ENCODE results near the gene TTYH1. TPM values are rescaled to one million over a fixed set of nuclear protein-coding genes. Genes with fewer than 3 reads are reported as not detected.

Gene TTYH1
- total RNA-seq, 1 experiment from 2014 or later = 0.62 TPM

DNA sequence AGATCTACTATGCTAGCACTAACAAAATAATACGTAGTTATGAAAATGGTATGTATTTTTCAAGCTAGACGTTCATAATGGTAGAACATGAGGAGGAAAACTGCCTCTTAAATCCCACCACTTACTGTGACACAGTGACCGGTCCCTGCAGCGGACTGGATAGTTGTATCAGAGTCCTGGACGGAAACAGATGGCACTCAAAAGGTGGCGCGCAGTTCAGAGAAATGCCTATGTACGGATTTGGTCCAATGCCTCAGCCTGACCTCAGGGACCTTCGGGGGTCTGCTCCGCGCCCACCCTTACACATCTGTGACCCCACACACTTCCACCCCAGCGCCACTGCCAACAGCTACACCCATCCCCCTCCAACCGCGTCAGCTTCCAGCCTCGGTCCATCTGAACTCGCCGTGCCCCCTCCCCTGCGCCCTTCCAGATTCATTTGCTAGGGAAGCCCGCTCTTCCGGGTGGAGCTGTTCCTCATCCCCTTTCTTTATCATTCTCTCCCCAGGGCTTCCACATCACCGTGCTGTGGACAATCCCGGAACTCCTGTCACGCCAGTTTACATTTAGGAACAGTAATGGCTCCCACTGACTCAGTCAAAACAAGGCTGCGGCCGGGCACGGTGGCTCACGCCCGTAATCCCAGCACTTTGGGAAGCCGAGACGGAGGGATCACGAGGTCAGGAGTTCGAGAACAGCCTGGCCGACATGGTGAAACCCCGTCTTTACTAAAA, 32.9 kb downstream of the TTYH1 start:
- H3K36me3 ChIP-seq (ENCODE audit: control insufficient read depth, insufficient read depth, low read length) = peaks cover 21% of the 10 kb centered on the region
- 0 out of 2 replicates have a peak, but pooled peaks have one; percentile 38 for TF ChIP-seq POLR2AphosphoS5 (IDR thresholded peaks at IDR 0.05; ENCODE audit: low read depth, low read length)
- peak; percentile 44; the same call in 1 of the 2 replicates for TF ChIP-seq SIN3A (IDR thresholded peaks at IDR 0.05; ENCODE audit: borderline replicate concordance, insufficient read depth, low read depth, low read length)
- TF ChIP-seq, protein P1, sequence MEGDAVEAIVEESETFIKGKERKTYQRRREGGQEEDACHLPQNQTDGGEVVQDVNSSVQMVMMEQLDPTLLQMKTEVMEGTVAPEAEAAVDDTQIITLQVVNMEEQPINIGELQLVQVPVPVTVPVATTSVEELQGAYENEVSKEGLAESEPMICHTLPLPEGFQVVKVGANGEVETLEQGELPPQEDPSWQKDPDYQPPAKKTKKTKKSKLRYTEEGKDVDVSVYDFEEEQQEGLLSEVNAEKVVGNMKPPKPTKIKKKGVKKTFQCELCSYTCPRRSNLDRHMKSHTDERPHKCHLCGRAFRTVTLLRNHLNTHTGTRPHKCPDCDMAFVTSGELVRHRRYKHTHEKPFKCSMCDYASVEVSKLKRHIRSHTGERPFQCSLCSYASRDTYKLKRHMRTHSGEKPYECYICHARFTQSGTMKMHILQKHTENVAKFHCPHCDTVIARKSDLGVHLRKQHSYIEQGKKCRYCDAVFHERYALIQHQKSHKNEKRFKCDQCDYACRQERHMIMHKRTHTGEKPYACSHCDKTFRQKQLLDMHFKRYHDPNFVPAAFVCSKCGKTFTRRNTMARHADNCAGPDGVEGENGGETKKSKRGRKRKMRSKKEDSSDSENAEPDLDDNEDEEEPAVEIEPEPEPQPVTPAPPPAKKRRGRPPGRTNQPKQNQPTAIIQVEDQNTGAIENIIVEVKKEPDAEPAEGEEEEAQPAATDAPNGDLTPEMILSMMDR (IDR thresholded peaks at IDR 0.05) = no peak
- no peak for TF ChIP-seq TCF7L2 (IDR thresholded peaks at IDR 0.05; ENCODE audit: low read depth, low read length)
- TF ChIP-seq, protein P2, sequence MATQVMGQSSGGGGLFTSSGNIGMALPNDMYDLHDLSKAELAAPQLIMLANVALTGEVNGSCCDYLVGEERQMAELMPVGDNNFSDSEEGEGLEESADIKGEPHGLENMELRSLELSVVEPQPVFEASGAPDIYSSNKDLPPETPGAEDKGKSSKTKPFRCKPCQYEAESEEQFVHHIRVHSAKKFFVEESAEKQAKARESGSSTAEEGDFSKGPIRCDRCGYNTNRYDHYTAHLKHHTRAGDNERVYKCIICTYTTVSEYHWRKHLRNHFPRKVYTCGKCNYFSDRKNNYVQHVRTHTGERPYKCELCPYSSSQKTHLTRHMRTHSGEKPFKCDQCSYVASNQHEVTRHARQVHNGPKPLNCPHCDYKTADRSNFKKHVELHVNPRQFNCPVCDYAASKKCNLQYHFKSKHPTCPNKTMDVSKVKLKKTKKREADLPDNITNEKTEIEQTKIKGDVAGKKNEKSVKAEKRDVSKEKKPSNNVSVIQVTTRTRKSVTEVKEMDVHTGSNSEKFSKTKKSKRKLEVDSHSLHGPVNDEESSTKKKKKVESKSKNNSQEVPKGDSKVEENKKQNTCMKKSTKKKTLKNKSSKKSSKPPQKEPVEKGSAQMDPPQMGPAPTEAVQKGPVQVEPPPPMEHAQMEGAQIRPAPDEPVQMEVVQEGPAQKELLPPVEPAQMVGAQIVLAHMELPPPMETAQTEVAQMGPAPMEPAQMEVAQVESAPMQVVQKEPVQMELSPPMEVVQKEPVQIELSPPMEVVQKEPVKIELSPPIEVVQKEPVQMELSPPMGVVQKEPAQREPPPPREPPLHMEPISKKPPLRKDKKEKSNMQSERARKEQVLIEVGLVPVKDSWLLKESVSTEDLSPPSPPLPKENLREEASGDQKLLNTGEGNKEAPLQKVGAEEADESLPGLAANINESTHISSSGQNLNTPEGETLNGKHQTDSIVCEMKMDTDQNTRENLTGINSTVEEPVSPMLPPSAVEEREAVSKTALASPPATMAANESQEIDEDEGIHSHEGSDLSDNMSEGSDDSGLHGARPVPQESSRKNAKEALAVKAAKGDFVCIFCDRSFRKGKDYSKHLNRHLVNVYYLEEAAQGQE (IDR thresholded peaks at IDR 0.05; ENCODE audit: insufficient read depth in 1 of 2, low read depth in 2 of 2, low read length in 1 of 2) = no peak
- CTCF ChIA-PET = interaction anchor here (1.1 kb wide), 1 partner anchor 9 kb away, joined by 4 read pairs; no protein-coding TSS in a partner anchor
- BruUV-seq (replicated peaks) = no TSS peak
- DNase-seq (ENCODE audit: low read depth, low spot score) (no peak), ATAC-seq (peak; percentile 53)
- no peaks in the 10 kb centered on the region for H3K9me3 ChIP-seq (ENCODE audit: control insufficient read depth, insufficient read depth, low read depth, low read length)
- H3K27ac ChIP-seq (ENCODE audit: low read length) = peak overlapping the region; percentile 96
- intact Hi-C loops (cut with micrococcal nuclease; ENCODE audit: unreplicated experiment) (no loop called here), in situ Hi-C loops (cut with HindIII; ENCODE audit: low pct_unique_long_range_greater_than_20kb, low sequenced_read_pairs) (no loop called here)
- peaks cover 20% of the 10 kb centered on the region for H3K4me1 ChIP-seq (ENCODE audit: control insufficient read depth, insufficient read depth, low read length)
- H3K27me3 ChIP-seq (ENCODE audit: control insufficient read depth, insufficient read depth, low read length) = no peaks in the 10 kb centered on the region
- POLR2A ChIA-PET = interaction anchor here (0.6 to 1.9 kb wide), 5 partner anchors 10 to 579 kb away, joined by 3 to 20 read pairs (median 4); partner anchors contain the start of gene LENG9
- H3K4me3 ChIP-seq (ENCODE audit: low read depth in 2 of 2, low read length in 2 of 2) = peak overlapping the region; percentile 85 to 97

DNA sequence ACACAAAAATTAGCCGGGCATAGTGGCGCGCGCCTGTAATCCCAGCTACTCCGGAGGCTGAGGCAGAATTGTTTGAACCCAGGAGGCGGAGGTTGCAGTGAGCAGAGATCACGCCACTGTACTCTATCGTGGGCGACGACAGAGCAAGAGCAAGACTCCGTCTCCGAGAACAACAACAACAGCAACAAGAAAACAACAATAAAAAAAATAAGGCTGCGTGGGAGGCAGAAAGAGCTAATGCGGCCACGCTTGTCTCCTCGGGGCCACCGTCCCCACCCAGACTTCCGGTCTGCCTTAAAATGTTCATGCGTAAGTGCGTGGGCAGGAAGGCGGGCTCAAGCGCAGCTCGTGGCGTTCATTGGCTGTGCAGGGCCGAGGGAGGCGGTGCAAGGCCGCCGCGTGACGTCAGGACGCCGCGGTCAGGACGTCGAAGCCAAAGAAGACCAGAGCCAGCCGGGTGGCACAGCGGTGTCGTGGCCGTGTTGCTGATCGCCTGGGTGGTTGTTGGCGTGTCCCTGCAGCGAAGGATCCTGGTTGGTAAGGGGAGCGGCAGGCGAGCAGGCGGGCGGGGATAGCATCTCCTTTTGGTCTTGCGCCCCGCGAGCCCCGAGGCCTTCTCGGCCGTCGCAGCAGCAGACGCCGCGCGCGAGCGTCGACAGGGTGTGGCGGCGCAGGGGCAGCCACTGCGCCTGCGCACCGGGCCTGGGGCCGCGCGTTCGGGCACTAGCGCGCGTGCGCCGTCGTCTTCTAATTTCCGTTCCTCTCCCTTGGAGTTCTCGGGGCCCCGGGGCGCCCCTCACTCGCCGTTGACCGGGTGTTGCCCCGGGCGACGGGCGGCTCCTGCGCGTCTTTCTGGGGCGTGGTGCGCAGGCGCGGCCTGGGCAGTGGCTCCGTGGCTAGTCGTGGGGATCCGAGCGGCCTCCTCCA, 33.8 kb downstream of the TTYH1 start, which contains the start of gene LENG8:
LENG8 (plus strand) TSS at position 426 of the 927 bp plus-strand sequence. CDS start 2,146 bp downstream, outside the sequence.
- H3K27ac ChIP-seq (ENCODE audit: low read length) = peak within 1 kb of the TSS; percentile 96
- ChIA-PET POLR2A (interaction anchor here (0.6 to 2.1 kb wide), 5 partner anchors 11 to 243 kb away, joined by 3 to 20 read pairs (median 6); partner anchors contain the start of gene LENG9), CTCF (interaction anchor here (1.1 kb wide), 1 partner anchor 10 kb away, joined by 4 read pairs; no protein-coding TSS in a partner anchor)
- no peaks in the 10 kb centered on the region for H3K27me3 ChIP-seq (ENCODE audit: control insufficient read depth, insufficient read depth, low read length)
- peaks cover 20% of the 10 kb centered on the region for H3K4me1 ChIP-seq (ENCODE audit: control insufficient read depth, insufficient read depth, low read length)
- no TSS peak for BruUV-seq (replicated peaks)
- TF ChIP-seq, protein P2 (IDR thresholded peaks at IDR 0.05; ENCODE audit: insufficient read depth in 1 of 2, low read depth in 2 of 2, low read length in 1 of 2) = peak in 1 of 2 experiments; percentile 70; a peak in 1 of 4 replicates
- TF ChIP-seq TCF7L2 (IDR thresholded peaks at IDR 0.05; ENCODE audit: low read depth, low read length) (no peak; the same call in 1 of the 2 replicates), SIN3A (IDR thresholded peaks at IDR 0.05; ENCODE audit: borderline replicate concordance, insufficient read depth, low read depth, low read length) (peak; percentile 78; the same call in 1 of the 2 replicates), POLR2AphosphoS5 (IDR thresholded peaks at IDR 0.05; ENCODE audit: low read depth, low read length) (peak; percentile 99)
- TF ChIP-seq, protein P1 (IDR thresholded peaks at IDR 0.05) = no peak
- peaks cover 28% of the 10 kb centered on the region for H3K36me3 ChIP-seq (ENCODE audit: control insufficient read depth, insufficient read depth, low read length)
- DNase-seq (ENCODE audit: low read depth, low spot score) (peak; percentile 94), ATAC-seq (peak; percentile 97)
- no peaks in the 10 kb centered on the region for H3K9me3 ChIP-seq (ENCODE audit: control insufficient read depth, insufficient read depth, low read depth, low read length)
- in situ Hi-C loops (cut with HindIII; ENCODE audit: low pct_unique_long_range_greater_than_20kb, low sequenced_read_pairs) = no loop called here
- intact Hi-C loops (cut with micrococcal nuclease; ENCODE audit: unreplicated experiment) = no loop called here
- peak within 1 kb of the TSS; percentile 85 to 97 for H3K4me3 ChIP-seq (ENCODE audit: low read depth in 2 of 2, low read length in 2 of 2)
